ENCODE measurements around the gene MAPKBP1. TPM values are rescaled to one million over a fixed set of nuclear protein-coding genes. Genes with fewer than 3 reads are reported as not detected.

Gene MAPKBP1
- total and polyA plus RNA-seq, 2 of the 13 experiments (the other 11 are each of a cell fraction or from before 2014, with no cell fraction given): 3.0 to 7.3 TPM

GRCh38 chr15:41775651-41776050, 1.4 kb downstream of the MAPKBP1 start:
- BruUV-seq (replicated peaks): no TSS peak
- peaks cover 3% of the 10 kb centered on the region for H3K79me2 ChIP-seq (ENCODE audit: insufficient read depth, low read length)
- TF ChIP-seq ZNF614 (CRISPR knock-in tag; IDR thresholded peaks at IDR 0.05; ENCODE audit: borderline replicate concordance) (no peak), CCDC6 (CRISPR knock-in tag; IDR thresholded peaks at IDR 0.05) (no peak), ZNF510 (CRISPR knock-in tag; IDR thresholded peaks at IDR 0.05; ENCODE audit: low read depth) (no peak), TAF15 (IDR thresholded peaks at IDR 0.05; ENCODE audit: low read depth, low read length, poor library complexity, severe bottlenecking) (no peak), GABPB1 (CRISPR knock-in tag; IDR thresholded peaks at IDR 0.05) (no peak), RFX5 (IDR thresholded peaks at IDR 0.05; ENCODE audit: low read depth, low read length) (no peak), FOXO4 (CRISPR knock-in tag; conservative IDR thresholded peaks at IDR 0.05) (0 out of 2 replicates have a peak, but pooled peaks have one; percentile 65), ZNF674 (CRISPR knock-in tag; IDR thresholded peaks at IDR 0.05; ENCODE audit: low read depth) (no peak)
- intact Hi-C loops (cut with micrococcal nuclease; ENCODE audit: unreplicated experiment) (no loop called here), in situ Hi-C loops (cut with HindIII; ENCODE audit: extremely low pct_ligation_motif_present, low pct_unique_long_range_greater_than_20kb) (no loop called here)
- peaks cover 69% of the 10 kb centered on the region for H3K4me1 ChIP-seq (ENCODE audit: insufficient read depth, low read length)
- H3K27me3 ChIP-seq (ENCODE audit: control insufficient read depth in 1 of 2, insufficient read depth in 2 of 2, low read length in 2 of 2): no peaks in the 10 kb centered on the region; a peak in 1 of 5 replicates
- CTCF ChIA-PET (ENCODE audit: low intra/inter-chr PET ratio, low total read pairs): no interaction called here
- 50% methylated on average over 2 of the region's 2 CpGs for WGBS (ENCODE audit: low lambda C conversion rate)
- H4K20me1 ChIP-seq (ENCODE audit: insufficient read depth, low read length): no peaks in the 10 kb centered on the region
- H3K27ac ChIP-seq (ENCODE audit: extremely low read length, insufficient read depth, low read length): no peak overlapping the region
- H3K36me3 ChIP-seq (replicated peaks in 1 of 2; ENCODE audit: control insufficient read depth in 1 of 2, insufficient read depth in 2 of 2, low read length in 2 of 2): no peaks in the 10 kb centered on the region
- DNase-seq (ENCODE audit: low spot score) (no peak), FAIRE-seq (no peak), ATAC-seq (no peak)
- H3K9ac ChIP-seq (ENCODE audit: insufficient read depth, low read depth, low read length): peak overlapping the region; percentile 76
- no peak overlapping the region for H2AFZ ChIP-seq (ENCODE audit: low read length)
- H3K4me2 ChIP-seq (ENCODE audit: low read depth, low read length): peak overlapping the region; percentile 98
- H3K9me3 ChIP-seq (ENCODE audit: low read length): no peaks in the 10 kb centered on the region
- POLR2A ChIA-PET: interaction anchor here (3.3 kb wide), 1 partner anchor 36 kb away, joined by 20 read pairs; no protein-coding TSS in a partner anchor
- H3K4me3 ChIP-seq (replicated peaks in 1 of 3; ENCODE audit: insufficient read depth in 1 of 3, low read depth in 2 of 3, low read length in 3 of 3): peak overlapping the region; percentile 52 to 91 (median 86); a peak in 4 of 6 replicates
